HG03378 (cell line): ENCODE measurements around the gene TAF4.
"Not testable (repeated sequence)": the region's sequence is repeated elsewhere in the genome, so short reads cannot be mapped to it uniquely, and the experiment has no call there.

Source experiments
- ATAC-seq: cut with Tn5 transposase; IDR thresholded peaks from one replicate; pipeline ENCODE4 v1.9.1; 2021; ENCODE audit warnings: mild to moderate bottlenecking, moderate library complexity; ENCODE audit not compliant: unreplicated experiment

Gene TAF4

DNA sequence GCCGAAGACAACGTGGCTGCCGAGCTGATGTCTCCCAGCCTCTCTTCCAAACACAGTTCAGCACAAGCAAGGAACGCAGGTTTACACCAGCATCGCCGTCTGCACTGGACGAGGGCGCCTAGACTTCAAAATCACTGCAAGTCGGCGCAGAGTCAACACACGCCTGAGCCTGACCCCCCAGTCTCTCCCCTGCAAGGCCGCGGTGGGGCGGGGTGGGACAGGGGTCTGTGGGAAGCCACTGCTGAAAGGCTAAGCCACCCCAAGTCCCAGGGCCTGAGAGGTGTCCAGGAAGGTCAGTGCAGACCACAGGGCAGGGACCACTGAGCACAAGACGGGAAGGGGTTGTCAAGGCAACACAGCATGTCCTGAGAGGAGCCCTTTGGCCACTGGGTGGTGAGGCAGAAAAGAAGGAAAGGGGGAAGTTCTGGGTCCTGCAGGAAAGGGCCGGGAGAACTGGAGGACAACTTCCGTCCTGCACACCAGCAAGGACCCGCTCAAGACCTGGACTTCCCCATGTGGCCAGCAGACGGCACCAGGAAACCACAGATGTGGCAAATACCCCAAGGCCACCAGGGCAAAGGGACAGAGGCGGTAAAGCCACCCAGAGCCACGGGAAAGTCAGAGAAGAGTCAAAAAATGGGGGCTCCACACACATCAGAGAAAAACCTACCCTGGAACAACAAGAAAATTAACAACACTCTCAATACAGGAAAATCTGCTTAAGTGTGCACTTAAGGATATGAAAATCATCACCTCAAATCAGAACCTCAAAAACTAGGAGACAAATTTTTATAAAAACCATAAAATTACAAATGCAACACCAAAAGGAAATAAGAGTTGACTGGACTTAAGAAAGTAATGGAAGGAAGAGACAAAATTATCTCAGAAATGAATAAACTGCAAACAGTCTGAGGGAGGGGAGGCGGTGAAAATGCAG lies 84.8 kb downstream of the TAF4 start:
- ATAC-seq: no peak

DNA sequence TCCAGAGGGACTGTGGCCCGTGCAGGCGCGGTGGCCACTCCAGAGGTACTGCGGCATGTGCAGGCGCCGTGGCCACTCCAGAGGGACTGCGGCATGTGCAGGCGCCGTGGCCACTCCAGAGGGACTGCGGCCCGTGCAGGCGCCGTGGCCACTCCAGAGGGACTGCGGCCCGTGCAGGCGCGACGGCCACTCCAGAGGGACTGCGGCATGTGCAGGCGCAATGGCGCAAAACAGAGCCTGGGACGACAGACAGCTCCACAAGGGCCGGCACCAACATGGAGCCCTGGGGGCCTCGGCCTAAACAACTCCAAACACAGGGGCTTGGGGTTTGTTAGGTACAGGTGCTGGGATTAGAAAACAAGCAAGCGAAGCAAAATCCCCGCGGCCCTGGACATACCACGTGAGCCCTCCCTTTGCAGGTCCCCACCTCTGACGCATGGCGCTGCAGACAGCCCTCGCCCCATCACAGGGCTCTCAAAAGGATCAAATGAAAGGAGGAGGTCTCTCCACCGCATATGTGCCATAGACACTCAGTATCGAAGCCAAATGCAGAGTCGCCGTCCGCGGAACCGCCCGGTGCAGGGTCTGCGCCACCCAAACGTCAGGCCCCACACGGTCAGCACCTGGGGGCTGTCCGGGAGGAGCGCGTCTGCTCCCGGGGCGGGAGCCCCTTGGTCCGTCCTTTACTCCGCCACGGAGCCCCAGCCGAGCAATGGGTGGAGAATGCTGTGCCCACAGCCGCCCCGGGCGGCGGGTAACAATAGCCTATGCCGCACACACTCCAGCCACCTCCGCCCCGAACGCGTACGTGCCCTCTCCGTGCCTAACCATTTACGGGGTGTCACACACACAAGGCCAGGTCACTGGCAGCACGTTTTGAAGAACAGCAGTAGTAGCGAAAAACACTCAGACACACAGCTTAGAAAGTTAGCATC lies 85.7 kb downstream of the TAF4 start:
- no peak for ATAC-seq

DNA sequence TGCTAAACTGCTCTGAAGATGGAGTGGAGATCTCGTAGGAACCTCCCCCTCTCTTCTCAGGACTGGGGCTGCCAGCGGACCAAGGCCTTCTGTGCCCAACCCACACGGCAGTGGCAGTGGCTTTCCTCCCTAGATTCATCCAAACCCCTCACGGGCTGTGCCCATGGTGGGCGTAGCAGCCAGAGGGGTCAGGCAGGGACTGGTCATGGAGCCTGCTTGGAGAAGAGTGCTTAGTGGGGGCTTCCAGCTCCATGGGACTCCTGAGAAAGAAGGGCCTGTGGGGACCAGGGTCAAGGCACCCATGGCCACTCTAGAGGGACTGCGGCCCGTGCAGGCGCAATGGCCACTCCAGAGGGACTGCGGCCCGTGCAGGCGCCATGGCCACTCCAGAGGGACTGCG lies 86.6 kb downstream of the TAF4 start:
- no peak for ATAC-seq

DNA sequence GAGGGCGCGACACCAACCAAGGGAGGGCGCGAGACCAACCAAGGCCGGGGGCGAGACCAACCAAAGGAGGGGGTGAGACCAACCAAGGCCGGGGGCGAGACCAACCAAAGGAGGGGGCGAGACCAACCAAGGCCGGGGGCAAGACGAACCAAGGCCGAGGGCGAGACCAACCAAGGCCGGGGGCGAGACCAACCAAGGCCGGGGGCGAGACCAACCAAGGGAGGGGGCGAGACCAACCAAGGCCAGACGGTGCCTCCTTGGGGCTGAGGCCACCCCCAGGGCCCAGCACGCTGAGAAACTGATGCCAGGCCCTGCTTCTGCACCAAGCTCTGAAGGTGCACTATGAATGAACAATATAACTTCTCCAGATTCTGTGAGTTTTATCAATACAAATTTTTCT lies 87.2 kb downstream of the TAF4 start:
- no peak for ATAC-seq

DNA sequence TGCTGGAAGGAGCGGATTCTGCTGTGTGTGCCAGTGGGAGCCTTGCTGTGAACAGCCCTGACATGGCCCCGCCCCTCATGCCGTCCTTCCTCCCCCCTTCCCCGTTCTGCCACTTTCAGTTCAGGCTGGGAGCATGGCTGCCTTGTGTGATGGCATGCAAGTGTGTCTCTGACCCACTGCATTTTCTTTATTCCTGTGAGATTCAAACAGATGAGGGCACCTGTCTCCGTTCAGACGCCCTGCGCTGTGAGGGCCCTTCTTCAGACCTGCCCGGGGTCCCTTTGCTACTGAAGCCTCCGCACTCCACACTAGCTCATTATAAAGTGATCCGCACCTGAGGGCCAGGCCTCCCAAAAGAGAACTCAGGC lies 88.3 kb downstream of the TAF4 start:
- ATAC-seq: no peak

DNA sequence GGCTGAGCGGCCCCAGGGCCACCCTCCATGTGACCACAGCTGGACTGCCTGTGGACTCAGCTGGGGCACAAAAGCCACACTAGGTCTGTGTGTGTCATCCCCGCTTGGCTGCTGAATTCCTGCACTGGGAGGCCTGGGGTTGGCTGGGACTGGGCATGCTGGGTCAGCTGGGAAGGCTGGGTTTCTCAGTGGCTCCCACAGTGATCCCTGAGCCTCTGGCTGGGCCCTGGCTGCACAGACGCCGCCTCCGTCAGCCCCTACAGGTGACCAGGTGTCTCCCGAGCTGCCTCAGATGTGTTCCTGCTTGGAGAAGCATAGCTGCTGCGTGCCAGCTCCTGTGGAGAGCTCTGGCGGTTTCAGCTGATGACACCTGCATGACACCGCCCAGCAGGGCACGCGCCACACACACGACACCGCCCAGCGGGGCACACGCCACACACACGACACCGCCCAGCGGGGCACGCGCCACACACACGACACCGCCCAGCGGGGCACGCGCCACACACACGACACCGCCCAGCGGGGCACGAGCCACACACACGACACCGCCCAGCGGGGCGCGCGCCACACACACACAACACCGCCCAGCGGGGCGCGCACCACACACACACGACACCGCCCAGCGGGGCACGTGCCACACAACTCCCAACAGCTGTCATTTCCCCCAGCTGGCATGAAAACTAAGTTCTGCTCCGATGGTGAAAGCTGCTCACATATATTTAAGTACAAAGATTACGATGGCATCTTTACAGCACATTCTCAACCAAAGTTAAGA lies 88.8 kb downstream of the TAF4 start:
- ATAC-seq: no peak

DNA sequence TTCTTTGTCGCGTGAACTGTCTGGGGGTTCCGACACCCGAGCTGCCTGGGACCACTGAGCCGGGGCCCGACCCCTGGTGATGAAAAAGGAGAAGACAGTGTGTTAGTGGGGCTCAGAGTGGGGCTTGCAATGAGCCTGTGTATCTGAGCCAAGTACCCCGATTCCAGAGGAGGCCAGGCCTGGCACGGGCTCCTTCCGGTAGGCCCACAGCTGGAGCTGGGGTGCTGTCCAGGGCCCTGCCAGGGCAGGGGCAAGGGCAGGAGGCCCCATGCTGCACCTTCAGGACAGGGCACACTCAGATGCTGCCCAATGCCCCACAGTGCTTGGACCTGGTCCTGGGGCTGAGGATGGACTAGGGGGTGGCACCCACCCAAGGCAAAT lies 89.4 kb downstream of the TAF4 start:
- ATAC-seq: no peak

DNA sequence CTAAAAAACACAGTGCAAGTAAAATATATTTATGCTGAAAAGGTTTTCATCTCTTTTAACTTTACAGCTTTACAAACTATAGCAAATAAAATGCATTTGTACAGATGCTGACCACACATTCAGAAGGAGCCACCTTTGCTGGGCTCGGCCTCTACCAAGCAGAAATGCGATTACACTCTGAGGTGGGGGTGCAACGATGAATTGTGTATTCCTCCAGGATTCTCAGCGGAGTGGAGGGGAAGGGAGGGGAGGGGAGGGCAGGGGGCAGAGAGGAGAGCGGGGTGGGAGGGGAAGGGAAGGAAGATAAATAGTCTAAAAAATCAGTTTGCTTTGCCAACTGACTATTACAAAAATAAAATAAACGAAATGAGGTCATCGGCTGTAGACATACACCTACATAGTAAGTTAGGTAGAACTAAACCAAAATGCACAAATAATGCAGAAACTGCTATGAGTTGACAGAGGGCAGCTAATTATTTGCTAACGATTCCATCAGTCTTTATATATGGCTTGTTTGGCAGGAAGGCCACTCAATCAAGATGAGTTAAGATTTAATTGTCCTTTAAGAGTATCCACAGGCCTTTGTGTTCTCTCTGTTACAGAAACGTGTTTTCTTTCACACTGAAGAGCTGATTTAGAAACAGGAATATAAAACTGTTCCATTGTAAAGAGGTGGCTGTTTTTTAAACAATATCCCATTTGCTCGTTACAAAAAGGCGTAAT lies 90.1 kb downstream of the TAF4 start:
- no peak for ATAC-seq

DNA sequence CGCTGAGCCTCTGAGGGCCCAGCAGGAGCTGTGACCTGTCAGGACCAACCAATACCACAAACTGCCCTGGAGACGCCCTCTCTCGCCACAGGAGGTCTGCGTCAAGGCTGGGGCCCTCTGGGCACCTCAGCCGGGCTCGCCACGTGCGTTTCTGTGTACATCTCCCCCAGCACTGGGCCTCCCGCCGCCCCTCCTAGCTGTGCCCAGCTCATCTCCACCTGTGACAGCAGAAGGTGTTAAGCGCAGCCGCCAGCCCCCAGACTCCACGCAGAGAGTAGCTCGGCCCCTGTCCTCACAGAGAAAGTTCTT lies 91.4 kb downstream of the TAF4 start:
- ATAC-seq: no peak

DNA sequence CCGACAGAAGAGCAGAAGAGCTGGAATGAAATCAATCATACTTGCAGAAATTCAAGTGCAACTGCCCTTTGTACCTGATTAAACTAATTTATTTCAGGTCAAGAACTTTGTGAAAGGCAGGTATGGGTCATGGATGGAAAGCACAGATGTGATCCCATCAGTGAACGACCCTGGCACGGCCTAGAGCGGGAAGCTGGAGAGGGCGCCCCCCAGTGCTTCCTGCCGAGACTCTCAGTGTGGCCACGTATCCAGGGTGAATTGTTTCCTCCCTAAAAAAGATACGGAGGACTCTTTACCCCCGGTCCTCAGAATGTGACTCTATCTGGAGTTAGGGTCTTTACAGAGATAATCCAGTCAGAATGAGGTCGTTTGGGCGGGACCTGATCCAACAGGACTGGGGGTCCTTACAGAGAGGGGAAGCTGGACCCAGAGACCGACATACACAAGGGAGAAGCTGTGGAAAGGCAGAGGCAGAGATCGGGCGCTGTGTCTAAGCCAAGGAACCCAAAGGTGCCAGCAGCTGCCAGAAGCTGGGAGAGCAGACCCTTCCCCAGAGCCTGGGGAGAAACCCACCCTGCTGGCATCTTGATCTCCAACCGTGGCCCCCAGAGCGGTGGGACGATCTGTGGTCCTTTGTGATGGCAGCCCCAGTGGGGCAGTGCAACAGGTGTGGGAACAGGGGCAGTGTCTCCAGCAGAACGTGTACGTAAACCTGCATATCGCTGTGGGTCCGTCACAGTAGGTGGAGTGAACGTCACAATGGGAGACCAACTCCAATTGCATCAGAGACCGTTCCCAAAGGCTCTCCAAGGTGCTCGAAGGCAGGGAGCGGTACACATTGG lies 91.9 kb downstream of the TAF4 start:
- no peak for ATAC-seq

DNA sequence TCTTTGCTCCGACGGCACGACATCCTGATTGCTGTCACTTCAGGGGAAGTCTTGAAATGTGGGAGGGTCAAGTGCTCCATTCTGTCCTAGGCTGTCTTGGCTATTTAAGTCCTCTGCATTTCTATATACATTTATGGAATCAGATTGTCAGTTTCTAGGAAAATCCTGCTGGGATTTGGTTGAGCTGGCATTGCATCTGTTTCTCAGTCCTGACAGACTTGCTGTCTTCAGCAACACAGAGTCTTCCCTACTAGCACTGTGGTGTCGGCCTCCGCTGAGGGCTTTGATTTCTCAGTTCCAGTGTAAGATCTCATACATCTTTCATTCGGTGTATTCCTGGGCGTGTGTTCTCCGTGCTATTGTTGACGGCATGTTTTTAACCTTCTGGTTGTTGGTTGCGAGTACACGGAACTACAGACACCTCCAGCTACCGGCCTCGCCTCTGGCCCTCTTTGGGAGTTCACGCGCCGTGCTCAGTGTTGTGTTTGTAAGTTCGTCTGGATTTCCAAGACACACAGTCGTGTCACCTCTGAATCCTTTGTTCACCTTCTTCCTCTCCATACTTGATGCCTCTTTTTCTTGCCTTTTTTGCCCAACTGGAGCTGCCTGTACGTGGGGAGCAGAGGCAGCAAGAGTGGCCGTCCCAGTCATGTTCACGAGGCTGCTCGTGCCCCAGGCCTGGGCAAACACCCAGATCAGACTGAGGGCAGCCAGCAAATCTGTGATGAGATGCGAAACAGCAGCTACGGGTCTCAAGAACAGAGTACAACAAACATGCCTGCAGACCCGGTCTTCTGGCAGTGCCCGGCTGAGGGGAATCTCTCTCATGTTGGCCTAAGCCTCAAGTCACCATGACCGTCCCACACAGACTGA lies 92.8 kb downstream of the TAF4 start:
- ATAC-seq: no peak

DNA sequence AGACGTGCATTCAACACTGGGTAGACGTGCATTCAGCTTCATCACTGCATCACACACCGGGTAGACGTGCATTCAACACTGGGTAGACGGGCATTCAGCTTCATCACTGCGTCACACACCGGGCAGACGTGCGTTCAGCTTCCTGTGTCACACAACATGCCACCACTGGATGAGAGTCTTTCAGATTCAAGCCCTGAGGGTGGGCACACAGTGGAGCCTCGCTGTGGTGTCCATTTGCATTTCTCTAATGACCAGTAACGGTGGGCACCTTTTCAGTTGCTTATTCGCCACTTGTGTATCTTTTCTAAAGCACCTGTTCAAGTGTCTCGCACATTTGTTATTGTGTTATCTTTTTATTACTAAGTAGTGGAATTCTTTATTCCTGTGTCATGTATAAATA lies 94.1 kb downstream of the TAF4 start:
- not testable (repeated sequence) for ATAC-seq

DNA sequence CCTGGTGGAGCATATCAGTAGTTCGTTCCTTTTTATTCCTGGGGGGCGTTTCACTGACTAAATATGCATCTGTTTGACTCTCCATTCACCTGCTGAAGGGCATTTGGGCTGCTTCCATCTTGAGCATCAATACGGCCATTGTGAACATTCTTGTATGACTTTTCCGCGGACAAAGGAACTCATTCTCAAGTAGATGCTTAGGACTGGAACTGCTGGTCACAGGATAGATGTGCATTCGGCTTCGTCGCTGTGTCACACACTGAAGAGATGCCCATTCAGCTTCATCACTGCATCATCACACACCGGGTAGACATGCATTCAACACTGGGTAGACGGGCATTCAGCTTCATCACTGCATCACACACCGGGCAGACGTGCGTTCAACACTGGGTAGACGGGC lies 95.3 kb downstream of the TAF4 start:
- no peak for ATAC-seq

DNA sequence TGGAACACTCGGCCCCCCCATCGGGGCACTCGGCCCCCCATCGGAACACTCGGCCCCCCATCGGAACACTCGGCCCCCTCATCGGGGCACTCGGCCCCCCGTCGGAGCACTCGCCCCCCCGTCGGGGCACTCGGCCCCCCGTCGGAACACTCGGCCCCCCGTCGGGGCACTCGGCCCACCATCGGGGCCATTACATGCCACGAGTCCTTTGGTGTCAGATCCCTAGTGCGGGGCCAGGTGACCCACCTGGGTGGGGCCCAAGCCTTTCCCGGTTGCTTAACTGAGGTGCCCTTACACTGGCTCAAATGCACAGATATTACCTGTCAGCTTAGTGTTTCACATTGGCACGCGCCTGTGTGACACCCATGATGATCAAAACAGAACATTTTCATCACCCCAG lies 95.9 kb downstream of the TAF4 start:
- no peak for ATAC-seq

DNA sequence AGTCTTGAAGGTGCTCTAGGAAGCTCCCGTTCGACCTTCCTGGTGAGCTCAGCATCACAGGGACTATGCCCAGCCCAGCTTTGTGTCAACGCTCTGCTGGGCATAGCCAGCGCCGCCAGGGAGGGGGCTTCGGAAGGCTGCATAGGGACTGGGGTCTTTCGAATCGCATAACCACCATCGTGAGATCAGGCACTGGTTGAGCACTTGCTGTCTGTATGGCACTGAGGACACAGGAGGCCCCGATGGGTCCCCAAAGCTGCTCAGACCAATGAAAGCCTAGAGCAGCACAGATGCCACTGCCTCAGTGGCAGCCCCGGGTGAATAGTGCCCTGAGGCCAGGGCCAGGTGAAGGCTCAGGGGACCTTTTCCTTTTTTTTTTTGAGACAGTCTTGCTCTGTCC lies 96.7 kb downstream of the TAF4 start:
- no peak for ATAC-seq

DNA sequence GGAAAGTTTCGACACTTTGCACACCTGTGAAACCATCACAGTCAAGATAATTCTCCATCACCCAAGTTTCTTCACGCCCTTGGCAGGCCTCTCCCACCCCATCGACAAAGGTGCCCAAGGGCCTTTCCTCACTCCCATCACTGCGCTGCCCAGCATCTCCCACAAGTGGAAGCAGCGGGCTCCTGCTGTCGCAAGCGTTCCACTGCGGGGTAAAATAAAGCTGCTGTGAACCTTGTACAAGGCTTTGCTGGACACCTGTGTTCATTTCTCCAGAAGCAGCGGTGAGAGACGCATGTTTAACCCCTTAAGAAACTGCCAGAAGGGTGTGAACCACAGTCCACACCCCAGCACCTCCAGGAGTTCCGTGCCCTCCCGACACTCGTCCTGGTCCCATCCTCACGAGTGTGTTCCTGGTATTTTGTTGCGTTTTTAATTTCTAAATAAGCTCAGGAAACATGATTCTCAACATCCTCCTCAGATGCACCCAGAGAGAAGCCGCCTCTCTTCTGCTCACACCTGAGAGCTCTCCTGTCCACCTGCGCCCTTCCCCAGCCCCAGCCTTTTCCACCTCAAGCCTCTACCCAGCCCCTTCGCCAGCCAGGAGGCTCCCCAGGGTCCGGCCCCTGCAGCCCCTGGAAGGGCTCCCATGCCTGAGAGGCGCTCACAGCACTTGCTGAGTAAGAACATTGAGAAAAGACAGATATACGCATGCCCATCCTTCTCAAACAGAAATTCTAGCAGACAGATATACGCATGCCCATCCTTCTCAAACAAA lies 97.5 kb downstream of the TAF4 start:
- ATAC-seq: no peak

DNA sequence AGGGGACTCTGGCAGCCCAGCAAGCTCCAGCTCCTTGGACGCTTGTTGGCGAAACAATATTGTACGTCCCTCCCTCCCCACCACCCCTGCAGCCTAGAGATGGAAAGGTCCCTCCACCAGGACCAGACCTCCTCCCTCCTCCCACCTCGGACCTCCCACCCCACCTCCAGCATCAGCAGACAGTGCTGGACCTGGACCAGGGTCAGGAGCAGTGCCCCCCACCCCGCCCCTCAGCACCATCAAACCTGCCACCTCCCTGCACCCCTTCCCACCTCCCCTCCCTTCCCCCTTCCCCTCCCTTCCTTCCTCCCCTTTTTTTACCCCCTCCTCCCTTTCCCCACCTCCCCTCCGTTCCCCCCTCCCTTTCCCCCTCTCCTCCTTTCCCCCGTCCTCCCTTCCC lies 98.4 kb downstream of the TAF4 start:
- ATAC-seq: no peak
